ENCODE measurements around the gene RAB3IL1.

DNA sequence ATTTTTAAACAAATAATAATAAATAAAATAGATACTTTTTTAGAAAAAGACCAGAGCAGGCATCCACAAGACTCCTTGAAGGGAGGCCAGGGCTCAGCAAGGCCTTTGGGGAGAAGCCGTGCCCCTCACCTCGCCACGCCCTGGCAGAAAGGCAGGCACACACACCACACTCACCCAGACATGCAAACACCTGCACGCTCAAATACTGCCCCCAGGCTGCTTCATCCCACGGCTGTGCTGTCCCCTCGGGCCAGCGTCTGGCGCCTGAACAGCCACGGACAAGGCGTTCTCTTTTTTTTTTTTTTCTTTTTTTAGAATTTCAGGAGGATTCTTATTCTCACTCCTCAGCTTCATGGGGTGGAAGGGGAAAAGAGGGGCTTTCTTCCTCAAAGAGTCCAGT, 27.5 kb downstream of the RAB3IL1 start:
- TF ChIP-seq POLR2AphosphoS5 (IDR thresholded peaks at IDR 0.05; ENCODE audit: low read depth, low read length) (no peak), POLR2A (IDR thresholded peaks at IDR 0.05; ENCODE audit: low read depth, low read length) (no peak), TAF1 (IDR thresholded peaks at IDR 0.05; ENCODE audit: borderline replicate concordance, low read depth, low read length) (no peak)
